Activated naive CD4-positive, alpha-beta T cell treated with anti-CD3 and anti-CD28 coated beads for 36 hours (primary cell): Measurements from ENCODE around the gene GPR78. TPM values are rescaled to one million over a fixed set of nuclear protein-coding genes. Genes with fewer than 3 reads are reported as not detected.
A peak's percentile ranks its signal among the peaks of the same experiment; 100 is the strongest.

Source experiments
- CTCF ChIA-PET: fragments of 350-600 bp; sonication (Branson Sonifier 250); formaldehyde crosslinking; loops from one replicate; lab custom pipeline; 2021; ENCODE audit warnings: antibody characterized with exemption; lab: Charles Lee
- DNase-seq: peaks from one replicate; pipeline ENCODE4 v3.0.0-alpha.2; 2020
- H3K27ac Mint-ChIP-seq: one replicate; pipeline ENCODE4 v1.8.0; 2021; ENCODE audit warnings: mild to moderate bottlenecking, mixed read lengths
- H3K27me3 Mint-ChIP-seq: one replicate; pipeline ENCODE4 v1.8.0; 2021; ENCODE audit warnings: low read depth, mixed read lengths
- H3K36me3 Mint-ChIP-seq: one replicate; pipeline ENCODE4 v1.8.0; 2021; ENCODE audit warnings: low read depth, mixed read lengths
- H3K4me1 Mint-ChIP-seq: one replicate; pipeline ENCODE4 v1.8.0; 2021; ENCODE audit warnings: low read depth, mixed read lengths
- H3K4me3 Mint-ChIP-seq: one replicate; pipeline ENCODE4 v1.8.0; 2021; ENCODE audit warnings: mild to moderate bottlenecking, moderate library complexity, mixed read lengths
- H3K9me3 Mint-ChIP-seq: one replicate; pipeline ENCODE4 v1.8.0; 2021; ENCODE audit warnings: mixed read lengths
- intact Hi-C: fragments of 100-400 bp; cut with micrococcal nuclease; formaldehyde crosslinking; loops from one replicate; pipeline ENCODE4 v1.15.1; 2023
- total RNA-seq, 2 experiments: library from RNA; stranded (reverse); gene quantifications; one replicate each; pipeline ENCODE4 v1.2.3, GENCODE V29; 2021

GPR78 gene
- total RNA-seq, 2 experiments from 2014 or later, result not detected

DNA sequence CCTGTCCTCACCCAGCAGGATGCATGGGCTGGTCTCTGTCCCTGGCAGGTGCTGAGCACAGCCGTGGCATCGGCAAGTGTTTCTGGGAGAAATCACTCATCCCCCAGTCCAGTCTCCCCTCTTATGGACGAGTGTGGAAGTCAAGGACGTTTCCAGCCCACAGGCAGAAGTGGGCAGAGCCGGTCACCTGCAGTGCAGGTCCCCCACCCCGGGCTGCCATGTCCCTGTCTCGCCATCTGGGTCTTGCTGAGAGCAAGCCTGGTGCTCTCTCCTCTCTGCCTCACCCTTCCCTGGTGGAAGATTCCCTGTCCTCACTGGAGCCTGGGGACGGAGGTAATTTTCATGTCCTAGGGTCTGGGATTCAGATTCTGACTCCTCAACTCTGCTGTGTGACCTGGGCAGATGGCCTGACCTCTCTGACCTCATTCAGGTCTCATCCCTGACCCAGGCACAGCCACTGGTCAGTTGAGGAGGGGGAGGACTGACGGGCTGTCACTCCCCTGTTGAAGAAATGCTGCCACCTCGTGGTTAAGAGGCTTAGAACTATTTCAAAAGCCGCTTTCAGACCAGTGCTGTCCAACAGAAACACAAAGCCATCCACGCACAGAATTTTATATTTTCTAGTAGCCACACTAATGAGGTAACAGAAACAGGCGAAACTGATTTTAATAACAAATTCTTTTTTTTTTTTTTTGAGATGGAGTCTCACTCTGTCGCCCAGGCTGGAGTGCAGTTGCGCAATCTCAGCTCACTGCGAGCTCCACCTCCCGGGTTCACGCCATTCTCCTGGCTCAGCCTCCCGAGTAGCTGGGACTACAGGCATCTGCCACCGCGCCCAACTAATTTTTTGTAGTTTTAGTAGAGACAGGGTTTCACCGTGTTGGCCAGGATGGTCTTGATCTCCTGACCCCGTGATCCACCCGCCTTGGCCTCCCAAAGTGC is 14.2 kb downstream of the GPR78 start:
- peaks cover 12% of the 10 kb centered on the region for H3K27me3 Mint-ChIP-seq
- no peak overlapping the region for H3K27ac Mint-ChIP-seq
- no peak overlapping the region for H3K4me3 Mint-ChIP-seq
- no peaks in the 10 kb centered on the region for H3K4me1 Mint-ChIP-seq
- no peaks in the 10 kb centered on the region for H3K36me3 Mint-ChIP-seq
- H3K9me3 Mint-ChIP-seq, result no peaks in the 10 kb centered on the region
- CTCF ChIA-PET, result interaction anchor here (1.3 kb wide), 1 partner anchor 126 kb away, joined by 4 read pairs; no protein-coding TSS in a partner anchor
- peak; percentile 45 for DNase-seq
- intact Hi-C loops, result loop anchor here (1.0 kb wide), 2 partner anchors 126 to 352 kb away; no protein-coding TSS in a partner anchor

DNA sequence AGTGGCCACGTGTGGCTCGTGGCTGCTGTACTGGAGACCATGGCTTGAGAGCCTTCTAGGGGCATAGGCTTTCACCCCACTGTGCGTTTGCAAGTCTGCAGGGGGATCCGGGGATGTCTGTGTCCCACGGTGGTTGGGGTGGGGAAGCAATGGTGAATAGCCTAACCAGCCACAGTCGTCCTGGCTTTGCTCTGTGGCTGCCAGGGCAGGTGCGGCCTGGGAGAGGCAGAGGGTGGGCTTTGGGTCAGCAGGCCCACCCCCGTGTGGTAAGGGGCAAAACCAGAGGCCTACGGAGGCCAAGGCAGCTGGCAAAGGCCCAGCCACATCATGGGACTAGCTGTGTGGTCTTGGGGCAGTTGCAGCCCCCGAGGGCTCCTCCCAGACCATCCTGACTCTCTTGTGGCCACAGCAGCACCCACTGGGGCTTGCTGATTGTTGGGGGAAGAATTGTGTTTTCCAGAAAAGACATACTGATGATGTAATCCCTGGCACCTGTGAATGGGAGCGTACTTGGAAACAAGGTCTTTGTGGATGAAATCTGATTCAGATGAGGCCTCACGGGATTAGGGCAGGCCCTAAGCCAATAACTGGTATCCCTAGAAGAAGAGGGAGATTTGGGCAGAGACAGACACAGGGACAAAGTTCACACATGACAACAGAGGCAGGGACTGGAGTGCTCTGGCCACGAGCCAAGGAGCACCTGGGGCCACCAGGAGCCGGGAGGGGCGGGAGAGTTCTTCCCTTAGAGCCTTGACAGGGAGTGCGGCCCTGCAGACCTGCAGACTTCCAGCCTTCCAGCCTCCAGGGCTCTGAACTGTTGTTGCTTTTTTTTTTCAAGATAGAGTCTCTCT is 15.3 kb downstream of the GPR78 start:
- no peak overlapping the region for H3K4me3 Mint-ChIP-seq
- CTCF ChIA-PET, result interaction anchor here (0.5 kb wide), 1 partner anchor 1519 kb away, joined by 3 read pairs; no protein-coding TSS in a partner anchor
- no peaks in the 10 kb centered on the region for H3K4me1 Mint-ChIP-seq
- H3K9me3 Mint-ChIP-seq, result no peaks in the 10 kb centered on the region
- no peak for DNase-seq
- intact Hi-C loops, result no loop called here
- no peaks in the 10 kb centered on the region for H3K36me3 Mint-ChIP-seq
- H3K27me3 Mint-ChIP-seq, result peaks cover 12% of the 10 kb centered on the region
- no peak overlapping the region for H3K27ac Mint-ChIP-seq

DNA sequence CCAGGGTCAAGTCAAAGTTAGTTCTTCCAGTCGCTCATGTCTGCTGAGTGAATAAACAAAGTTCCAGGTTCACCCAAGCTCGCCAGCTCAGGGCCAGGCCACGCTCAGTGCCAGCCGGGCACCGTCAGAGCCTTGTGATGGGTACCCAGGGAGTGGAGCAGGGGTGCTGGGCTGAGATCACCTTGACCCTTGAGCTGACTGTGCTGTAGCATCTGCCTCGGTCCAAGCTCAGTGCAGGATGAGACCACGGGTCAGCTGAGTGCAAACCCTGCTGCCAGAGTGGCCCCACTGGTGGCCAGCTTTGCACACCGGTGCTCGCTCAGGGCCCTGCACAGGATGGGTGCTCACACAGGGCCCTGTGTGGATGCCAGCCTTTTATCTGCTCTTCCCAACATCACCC is 16.7 kb downstream of the GPR78 start:
- no peak for DNase-seq
- H3K4me1 Mint-ChIP-seq, result no peaks in the 10 kb centered on the region
- CTCF ChIA-PET, result no interaction called here
- H3K36me3 Mint-ChIP-seq, result no peaks in the 10 kb centered on the region
- H3K4me3 Mint-ChIP-seq, result no peak overlapping the region
- intact Hi-C loops, result no loop called here
- H3K27me3 Mint-ChIP-seq, result peaks cover 12% of the 10 kb centered on the region
- H3K27ac Mint-ChIP-seq, result no peak overlapping the region
- H3K9me3 Mint-ChIP-seq, result no peaks in the 10 kb centered on the region

DNA sequence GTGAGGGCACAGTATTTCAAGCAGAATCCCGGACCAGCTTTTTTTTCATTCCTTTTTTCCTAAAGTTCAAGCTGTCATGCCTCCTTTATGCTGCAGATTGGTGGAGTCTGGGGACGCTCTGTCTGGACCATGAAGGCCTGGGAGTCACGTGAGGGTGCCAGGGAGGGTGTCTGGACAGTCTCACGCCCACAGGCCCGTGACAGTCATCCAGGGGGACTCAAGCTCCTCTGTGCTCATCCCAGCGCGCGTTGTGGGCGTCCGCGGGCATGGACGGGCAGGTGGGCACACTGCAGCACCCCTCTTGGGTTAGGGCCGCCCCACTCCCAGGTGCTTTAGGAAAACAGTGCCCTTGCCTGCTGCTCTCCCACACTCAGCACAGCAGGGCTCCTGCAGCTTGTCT is 17.1 kb downstream of the GPR78 start:
- intact Hi-C loops, result no loop called here
- H3K36me3 Mint-ChIP-seq, result no peaks in the 10 kb centered on the region
- H3K4me3 Mint-ChIP-seq, result no peak overlapping the region
- H3K27me3 Mint-ChIP-seq, result peaks cover 12% of the 10 kb centered on the region
- no peak for DNase-seq
- no peaks in the 10 kb centered on the region for H3K9me3 Mint-ChIP-seq
- H3K27ac Mint-ChIP-seq, result no peak overlapping the region
- H3K4me1 Mint-ChIP-seq, result no peaks in the 10 kb centered on the region
- CTCF ChIA-PET, result no interaction called here

DNA sequence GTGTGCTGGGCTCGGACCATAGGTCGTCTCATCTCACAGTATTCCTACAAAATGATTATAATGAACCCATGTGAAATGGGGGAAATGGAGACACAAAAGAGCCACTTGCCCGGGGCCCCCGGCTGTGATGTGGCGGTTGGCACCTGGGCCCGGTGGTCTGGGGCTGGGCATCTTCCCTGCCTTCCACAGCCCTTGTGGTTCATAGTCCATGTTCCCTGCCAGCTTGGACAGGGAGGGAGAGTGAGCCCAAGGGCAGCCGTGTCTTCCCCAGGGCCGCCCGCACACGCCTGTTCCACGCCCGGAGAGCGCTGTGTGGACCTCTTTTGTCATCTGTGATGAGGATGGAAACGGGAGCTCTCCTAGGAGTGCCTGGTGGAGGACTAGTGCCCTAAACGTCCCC is 17.6 kb downstream of the GPR78 start:
- Mint-ChIP-seq H3K36me3 (no peaks in the 10 kb centered on the region), H3K9me3 (no peaks in the 10 kb centered on the region), H3K4me3 (no peak overlapping the region), H3K27ac (no peak overlapping the region), H3K27me3 (peaks cover 12% of the 10 kb centered on the region), H3K4me1 (no peaks in the 10 kb centered on the region)
- no peak for DNase-seq
- CTCF ChIA-PET, result interaction anchor here (0.6 kb wide), 1 partner anchor 435 kb away, joined by 4 read pairs; no protein-coding TSS in a partner anchor
- intact Hi-C loops, result no loop called here

DNA sequence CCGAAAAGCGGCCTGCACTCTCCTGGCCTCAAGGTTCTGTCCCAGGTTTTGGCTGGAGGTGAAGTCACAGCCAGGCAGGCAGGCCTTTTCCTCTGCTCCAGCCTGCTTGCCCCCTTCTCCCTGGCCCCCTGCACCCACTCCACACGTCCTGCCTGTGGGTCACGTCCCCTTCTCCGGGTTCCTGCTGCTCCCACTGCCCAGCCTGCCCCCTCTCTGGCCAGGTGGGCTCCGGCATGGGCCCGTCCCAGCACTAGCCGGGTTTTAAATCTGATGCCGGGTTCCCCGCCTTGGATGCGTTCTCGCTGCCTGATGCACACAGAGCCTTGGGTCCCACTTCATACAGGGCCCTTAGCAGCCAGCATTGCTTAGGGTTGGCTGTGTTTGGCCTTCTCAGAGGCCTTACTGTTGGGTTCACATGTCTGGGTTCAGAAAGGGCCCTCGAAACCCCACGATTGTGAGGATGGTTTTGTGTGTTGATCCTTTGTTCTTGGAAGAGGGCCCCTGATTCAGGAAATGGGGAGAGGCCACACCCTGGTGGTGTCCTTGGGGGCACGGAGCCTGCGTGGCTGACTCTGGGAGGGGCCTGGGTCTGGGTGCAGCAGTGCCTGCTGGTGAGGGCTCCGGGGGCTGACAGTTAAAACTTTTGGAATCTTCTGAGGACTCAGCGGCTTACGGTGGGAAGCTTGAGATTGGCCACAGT is 18.3 kb downstream of the GPR78 start:
- DNase-seq, result no peak
- Mint-ChIP-seq H3K36me3 (no peaks in the 10 kb centered on the region), H3K27ac (no peak overlapping the region), H3K27me3 (peaks cover 10% of the 10 kb centered on the region), H3K9me3 (no peaks in the 10 kb centered on the region), H3K4me1 (no peaks in the 10 kb centered on the region), H3K4me3 (no peak overlapping the region)
- intact Hi-C loops, result no loop called here
- CTCF ChIA-PET, result interaction anchor here (0.6 kb wide), 1 partner anchor 436 kb away, joined by 4 read pairs; no protein-coding TSS in a partner anchor

DNA sequence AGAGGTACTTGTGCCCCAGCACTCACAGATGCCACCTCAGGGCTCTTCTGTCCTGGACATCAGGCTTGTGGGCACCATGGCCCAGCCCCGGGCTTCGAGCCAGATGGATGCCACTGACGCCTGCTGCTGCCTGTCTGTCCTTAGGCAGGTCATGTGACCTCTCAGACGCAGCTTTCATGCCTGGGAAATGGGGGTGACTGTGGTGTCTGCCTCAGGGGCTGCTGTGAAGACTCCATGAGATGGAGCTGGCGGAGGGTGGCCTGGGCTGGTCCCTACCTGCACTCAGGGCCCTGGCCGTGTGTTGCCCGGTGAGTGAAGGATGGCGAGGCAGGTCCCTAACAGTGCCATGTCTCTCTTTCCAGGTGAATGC is 18.9 kb downstream of the GPR78 start:
- CTCF ChIA-PET, result no interaction called here
- DNase-seq, result no peak
- H3K4me1 Mint-ChIP-seq, result no peaks in the 10 kb centered on the region
- H3K27me3 Mint-ChIP-seq, result peaks cover 5% of the 10 kb centered on the region
- no peaks in the 10 kb centered on the region for H3K9me3 Mint-ChIP-seq
- H3K4me3 Mint-ChIP-seq, result no peak overlapping the region
- intact Hi-C loops, result no loop called here
- no peaks in the 10 kb centered on the region for H3K36me3 Mint-ChIP-seq
- no peak overlapping the region for H3K27ac Mint-ChIP-seq

DNA sequence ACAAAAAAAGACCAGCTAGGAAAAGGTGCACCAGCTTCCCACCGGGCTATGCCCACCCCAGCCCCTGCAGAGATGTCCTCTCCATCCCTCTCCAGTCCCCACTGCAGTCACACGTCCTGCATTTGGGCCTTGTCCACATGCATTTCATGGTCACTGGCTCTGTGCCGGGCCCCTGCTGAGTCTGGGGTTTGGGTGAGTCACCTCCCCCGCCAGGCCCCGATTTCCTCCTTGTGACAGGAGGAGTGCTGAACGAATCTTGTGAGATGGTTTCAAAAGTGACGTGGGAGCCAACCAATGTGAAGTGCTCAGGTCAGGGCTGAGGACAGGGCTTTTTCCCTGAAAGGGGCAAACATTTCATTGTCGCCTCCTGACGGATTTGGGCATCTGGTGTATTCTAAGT is 19.5 kb downstream of the GPR78 start:
- Mint-ChIP-seq H3K27me3 (no peaks in the 10 kb centered on the region), H3K4me1 (no peaks in the 10 kb centered on the region), H3K4me3 (no peak overlapping the region), H3K9me3 (no peaks in the 10 kb centered on the region), H3K27ac (no peak overlapping the region), H3K36me3 (no peaks in the 10 kb centered on the region)
- no peak for DNase-seq
- CTCF ChIA-PET, result no interaction called here
- intact Hi-C loops, result loop anchor here (10.0 kb wide), 1 partner anchor 285 kb away; no protein-coding TSS in a partner anchor

DNA sequence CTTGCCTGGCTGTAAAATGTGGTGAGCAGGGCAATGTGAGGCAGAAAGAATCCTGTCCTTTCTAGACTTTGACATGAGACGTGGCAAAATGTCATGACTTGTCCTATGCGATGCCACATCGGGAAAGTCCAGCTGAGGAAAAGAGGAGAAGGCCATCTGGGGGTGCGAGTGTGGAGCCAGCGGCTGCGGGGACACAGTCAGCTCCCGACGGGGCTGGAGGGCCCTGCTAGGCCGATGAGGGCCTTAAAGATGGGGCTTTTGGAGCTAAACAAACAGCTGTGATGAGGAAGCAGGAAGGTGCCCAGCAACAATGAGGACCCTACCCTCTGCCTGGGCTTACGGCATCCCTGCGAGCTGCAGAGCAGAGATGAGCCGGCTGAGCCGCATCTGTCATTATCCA is 20.1 kb downstream of the GPR78 start:
- Mint-ChIP-seq H3K9me3 (no peaks in the 10 kb centered on the region), H3K4me1 (no peaks in the 10 kb centered on the region), H3K36me3 (no peaks in the 10 kb centered on the region), H3K27ac (no peak overlapping the region), H3K4me3 (no peak overlapping the region), H3K27me3 (no peaks in the 10 kb centered on the region)
- no peak for DNase-seq
- CTCF ChIA-PET, result no interaction called here
- intact Hi-C loops, result loop anchor here (10.0 kb wide), 1 partner anchor 285 kb away; no protein-coding TSS in a partner anchor

DNA sequence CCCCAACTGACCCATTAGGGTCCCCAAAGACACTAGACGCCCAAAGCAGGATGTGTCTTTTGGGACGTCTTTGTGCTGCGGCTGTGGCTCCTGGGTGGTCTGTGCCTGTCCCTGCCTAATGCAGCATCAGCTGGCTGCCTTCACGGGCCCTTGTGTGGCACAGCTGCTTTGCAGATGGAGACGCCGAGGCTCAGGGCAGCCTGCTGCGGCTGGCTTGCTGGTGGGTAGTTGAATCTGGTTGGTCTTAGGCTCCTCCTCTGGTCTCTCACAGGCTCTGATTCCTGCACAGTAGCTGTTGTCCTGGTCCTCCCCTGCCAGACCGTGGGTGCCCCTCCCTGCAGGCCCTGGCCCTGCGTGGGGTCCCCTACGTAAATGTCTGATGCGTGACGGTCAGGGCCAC is 20.5 kb downstream of the GPR78 start:
- H3K36me3 Mint-ChIP-seq, result no peaks in the 10 kb centered on the region
- DNase-seq, result no peak
- CTCF ChIA-PET, result no interaction called here
- no peaks in the 10 kb centered on the region for H3K4me1 Mint-ChIP-seq
- intact Hi-C loops, result loop anchor here (10.0 kb wide), 1 partner anchor 284 kb away; no protein-coding TSS in a partner anchor
- H3K27me3 Mint-ChIP-seq, result no peaks in the 10 kb centered on the region
- H3K4me3 Mint-ChIP-seq, result no peak overlapping the region
- no peaks in the 10 kb centered on the region for H3K9me3 Mint-ChIP-seq
- H3K27ac Mint-ChIP-seq, result no peak overlapping the region

DNA sequence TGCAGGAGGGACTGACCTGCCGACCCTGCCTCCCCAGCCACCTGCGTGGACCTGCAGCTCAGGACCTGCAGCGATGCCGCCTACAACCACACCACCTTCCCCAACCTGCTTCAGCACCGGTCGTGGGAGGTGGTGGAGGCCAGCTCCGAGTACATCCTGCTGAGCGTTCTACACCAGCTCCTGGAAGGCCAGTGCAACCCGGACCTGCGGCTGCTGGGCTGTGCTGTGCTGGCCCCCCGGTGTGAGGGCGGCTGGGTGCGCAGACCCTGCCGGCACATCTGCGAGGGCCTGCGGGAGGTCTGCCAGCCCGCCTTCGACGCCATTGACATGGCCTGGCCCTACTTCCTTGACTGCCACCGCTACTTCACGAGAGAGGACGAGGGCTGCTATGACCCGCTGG is 20.9 kb downstream of the GPR78 start:
- Mint-ChIP-seq H3K9me3 (no peaks in the 10 kb centered on the region), H3K4me3 (no peak overlapping the region), H3K36me3 (no peaks in the 10 kb centered on the region), H3K27me3 (no peaks in the 10 kb centered on the region), H3K27ac (no peak overlapping the region), H3K4me1 (no peaks in the 10 kb centered on the region)
- CTCF ChIA-PET, result no interaction called here
- no peak for DNase-seq
- intact Hi-C loops, result loop anchor here (10.0 kb wide), 1 partner anchor 284 kb away; no protein-coding TSS in a partner anchor

DNA sequence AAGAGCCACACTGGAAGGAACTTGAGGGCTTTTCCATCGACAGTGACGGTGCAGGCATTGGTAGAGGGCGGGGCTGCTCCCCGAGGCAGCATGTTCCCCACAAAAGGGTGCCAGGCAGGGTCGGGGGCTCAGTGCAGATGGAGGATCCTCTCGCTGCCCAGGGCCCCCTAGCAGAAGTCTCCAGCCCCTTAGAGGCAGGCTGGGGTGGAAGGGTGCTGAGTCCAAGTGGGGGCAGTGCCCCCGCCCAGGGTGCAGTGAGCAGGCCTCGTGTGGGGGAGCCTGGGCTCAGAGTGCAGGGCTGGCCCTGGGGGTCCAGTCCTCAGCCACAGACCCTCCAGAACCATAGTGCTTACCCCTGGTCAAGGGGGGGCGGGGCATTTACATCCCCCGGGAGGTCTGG is 21.4 kb downstream of the GPR78 start:
- intact Hi-C loops, result loop anchor here (10.0 kb wide), 1 partner anchor 283 kb away; no protein-coding TSS in a partner anchor
- Mint-ChIP-seq H3K9me3 (no peaks in the 10 kb centered on the region), H3K4me3 (no peak overlapping the region), H3K27ac (no peak overlapping the region), H3K27me3 (no peaks in the 10 kb centered on the region), H3K4me1 (no peaks in the 10 kb centered on the region), H3K36me3 (no peaks in the 10 kb centered on the region)
- CTCF ChIA-PET, result no interaction called here
- DNase-seq, result no peak
